ENCODE data around the gene MEX3A.

GRCh38 chr1:156118177-156118868 is 36.1 kb upstream of the MEX3A start:
- TF ChIP-seq EZH2 (IDR thresholded peaks at IDR 0.05; ENCODE audit: borderline replicate concordance, low read length), result no peak
- TF ChIP-seq, protein P1, sequence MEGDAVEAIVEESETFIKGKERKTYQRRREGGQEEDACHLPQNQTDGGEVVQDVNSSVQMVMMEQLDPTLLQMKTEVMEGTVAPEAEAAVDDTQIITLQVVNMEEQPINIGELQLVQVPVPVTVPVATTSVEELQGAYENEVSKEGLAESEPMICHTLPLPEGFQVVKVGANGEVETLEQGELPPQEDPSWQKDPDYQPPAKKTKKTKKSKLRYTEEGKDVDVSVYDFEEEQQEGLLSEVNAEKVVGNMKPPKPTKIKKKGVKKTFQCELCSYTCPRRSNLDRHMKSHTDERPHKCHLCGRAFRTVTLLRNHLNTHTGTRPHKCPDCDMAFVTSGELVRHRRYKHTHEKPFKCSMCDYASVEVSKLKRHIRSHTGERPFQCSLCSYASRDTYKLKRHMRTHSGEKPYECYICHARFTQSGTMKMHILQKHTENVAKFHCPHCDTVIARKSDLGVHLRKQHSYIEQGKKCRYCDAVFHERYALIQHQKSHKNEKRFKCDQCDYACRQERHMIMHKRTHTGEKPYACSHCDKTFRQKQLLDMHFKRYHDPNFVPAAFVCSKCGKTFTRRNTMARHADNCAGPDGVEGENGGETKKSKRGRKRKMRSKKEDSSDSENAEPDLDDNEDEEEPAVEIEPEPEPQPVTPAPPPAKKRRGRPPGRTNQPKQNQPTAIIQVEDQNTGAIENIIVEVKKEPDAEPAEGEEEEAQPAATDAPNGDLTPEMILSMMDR (IDR thresholded peaks at IDR 0.05; ENCODE audit: low read length), result no peak
